DND-41 (cell line): ENCODE data around the gene TNS3.

Experiments used
- CTCF ChIP-seq: IDR thresholded peaks from 2 replicates; pipeline ENCODE4 v1.5.1; 2012; ENCODE audit warnings: borderline replicate concordance, low read length, moderate library complexity, mild to moderate bottlenecking; ENCODE audit not compliant: poor library complexity, severe bottlenecking; ENCODE audit errors: extremely low read depth
- EZH2 ChIP-seq: IDR thresholded peaks from 3 replicates; pipeline ENCODE4 v1.6.1; 2012; ENCODE audit warnings: borderline replicate concordance, low read depth, mild to moderate bottlenecking, moderate library complexity, low read length, inconsistent platforms; ENCODE audit not compliant: severe bottlenecking

- TF ChIP-seq CTCF (no peak), EZH2 (no peak)
Observed at GRCh38 chr7:47358944-47359588, 222.8 kb downstream of the TNS3 start.
